Measurements from ENCODE around the gene PLA2G6.

DNA sequence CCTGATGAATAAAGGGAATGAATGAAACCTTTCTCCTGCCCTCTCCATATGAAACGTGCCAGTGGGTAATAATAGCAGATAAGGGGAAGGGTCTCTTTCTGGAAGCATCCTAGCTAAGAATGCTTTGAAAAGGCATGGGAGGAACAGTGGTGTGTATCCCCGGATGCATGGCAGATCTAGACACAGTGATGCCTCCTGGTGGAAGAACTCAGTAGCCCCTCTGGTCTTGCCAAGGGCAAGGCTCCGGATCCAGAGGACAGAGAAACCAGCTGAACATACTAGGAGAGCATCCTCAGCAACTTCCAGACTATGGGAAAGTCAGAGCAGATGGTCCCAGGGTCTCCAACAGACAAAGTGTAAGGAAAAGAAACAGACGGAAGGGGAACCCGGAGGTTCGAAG lies 77.5 kb downstream of the PLA2G6 start:
- no peak for TF ChIP-seq EZH2 (IDR thresholded peaks at IDR 0.05; ENCODE audit: borderline replicate concordance)
- TF ChIP-seq, protein P1, sequence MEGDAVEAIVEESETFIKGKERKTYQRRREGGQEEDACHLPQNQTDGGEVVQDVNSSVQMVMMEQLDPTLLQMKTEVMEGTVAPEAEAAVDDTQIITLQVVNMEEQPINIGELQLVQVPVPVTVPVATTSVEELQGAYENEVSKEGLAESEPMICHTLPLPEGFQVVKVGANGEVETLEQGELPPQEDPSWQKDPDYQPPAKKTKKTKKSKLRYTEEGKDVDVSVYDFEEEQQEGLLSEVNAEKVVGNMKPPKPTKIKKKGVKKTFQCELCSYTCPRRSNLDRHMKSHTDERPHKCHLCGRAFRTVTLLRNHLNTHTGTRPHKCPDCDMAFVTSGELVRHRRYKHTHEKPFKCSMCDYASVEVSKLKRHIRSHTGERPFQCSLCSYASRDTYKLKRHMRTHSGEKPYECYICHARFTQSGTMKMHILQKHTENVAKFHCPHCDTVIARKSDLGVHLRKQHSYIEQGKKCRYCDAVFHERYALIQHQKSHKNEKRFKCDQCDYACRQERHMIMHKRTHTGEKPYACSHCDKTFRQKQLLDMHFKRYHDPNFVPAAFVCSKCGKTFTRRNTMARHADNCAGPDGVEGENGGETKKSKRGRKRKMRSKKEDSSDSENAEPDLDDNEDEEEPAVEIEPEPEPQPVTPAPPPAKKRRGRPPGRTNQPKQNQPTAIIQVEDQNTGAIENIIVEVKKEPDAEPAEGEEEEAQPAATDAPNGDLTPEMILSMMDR (IDR thresholded peaks at IDR 0.05; ENCODE audit: poor library complexity), result no peak

Data from hepatocyte (in vitro differentiated cells).